CD14-positive monocyte (primary cell): ENCODE results near the gene FANCL. TPM values are rescaled to one million over a fixed set of nuclear protein-coding genes. Genes with fewer than 3 reads are reported as not detected.

Experiments used
- DNase-seq, 3 donors: peaks; one replicate each; pipeline ENCODE4 v3.0.0-alpha.2; 2011 to 2022
- H2AFZ ChIP-seq: 2 replicates; pipeline ENCODE4 v1.6.0; 2012; ENCODE audit warnings: mild to moderate bottlenecking, low read depth, low read length, inconsistent platforms; ENCODE audit not compliant: insufficient read depth, poor library complexity, severe bottlenecking
- H3K27ac ChIP-seq, 2 donors: 1 replicate in 1 of 2; 2 replicates in 1 of 2; pipeline ENCODE4 v1.5.1; 2012 to 2013; ENCODE audit warnings: low read length in 2 of 2, control low read depth in 1 of 2, inconsistent platforms in 1 of 2, low read depth in 1 of 2, mild to moderate bottlenecking in 1 of 2
- H3K27me3 ChIP-seq, 2 donors: one replicate each; pipeline versions ENCODE4 v1.6.0 to v1.6.1; 2011 to 2013; ENCODE audit warnings: low read length in 2 of 2; ENCODE audit not compliant: control insufficient read depth in 2 of 2, insufficient read depth in 2 of 2
- H3K36me3 ChIP-seq, 2 donors: replicated peaks in 1 of 2; 1 replicate in 1 of 2; 2 replicates in 1 of 2; pipeline versions ENCODE4 v1.5.1 to v1.6.1; 2012 to 2013; ENCODE audit warnings: low read length in 2 of 2, control low read depth in 1 of 2, inconsistent platforms in 1 of 2, mild to moderate bottlenecking in 1 of 2; ENCODE audit not compliant: insufficient read depth in 2 of 2, control insufficient read depth in 1 of 2
- H3K4me1 ChIP-seq, 2 donors: 1 replicate in 1 of 2; 2 replicates in 1 of 2; pipeline versions ENCODE4 v1.5.1 to v1.6.1; 2012 to 2013; ENCODE audit warnings: low read length in 2 of 2, control low read depth in 1 of 2, inconsistent platforms in 1 of 2, mild to moderate bottlenecking in 1 of 2, moderate library complexity in 1 of 2; ENCODE audit not compliant: insufficient read depth in 2 of 2, control insufficient read depth in 1 of 2
- H3K4me2 ChIP-seq: replicated peaks from 2 replicates; pipeline ENCODE3; 2012; ENCODE audit warnings: low read length, moderate library complexity, mild to moderate bottlenecking; ENCODE audit not compliant: poor library complexity, severe bottlenecking; ENCODE audit errors: extremely low read depth
- H3K4me3 ChIP-seq, 3 experiments: fragments of 200-600 bp in 1 of 3; sonication (generic) in 1 of 3; replicated peaks in 1 of 3; 1 replicate in 2 of 3; 2 replicates in 1 of 3; pipeline ENCODE4 v1.5.1; 2011 to 2013; ENCODE audit warnings: low read length in 3 of 3, mild to moderate bottlenecking in 3 of 3, control low read depth in 2 of 3, low read depth in 2 of 3, inconsistent platforms in 1 of 3, moderate library complexity in 1 of 3
- H3K79me2 ChIP-seq: 2 replicates; pipeline ENCODE4 v1.6.0; 2012; ENCODE audit warnings: mild to moderate bottlenecking, control low read depth, inconsistent platforms, low read length, moderate library complexity; ENCODE audit not compliant: insufficient read depth
- H3K9ac ChIP-seq: 2 replicates; pipeline ENCODE4 v1.6.0; 2017; ENCODE audit warnings: low read length, mild to moderate bottlenecking; ENCODE audit not compliant: insufficient read depth, poor library complexity, severe bottlenecking
- H3K9me3 ChIP-seq, 2 donors: replicated peaks in 1 of 2; 1 replicate in 1 of 2; 2 replicates in 1 of 2; pipeline versions ENCODE4 v1.5.1 to v1.6.1; 2012 to 2013; ENCODE audit warnings: low read length in 2 of 2, control low read depth in 1 of 2; ENCODE audit not compliant: control insufficient read depth in 1 of 2, insufficient read depth in 1 of 2
- H4K20me1 ChIP-seq: 2 replicates; pipeline ENCODE4 v1.6.0; 2012; ENCODE audit warnings: mild to moderate bottlenecking, low read length, control low read depth, moderate library complexity; ENCODE audit not compliant: insufficient read depth
- H3K27ac Mint-ChIP-seq, 7 donors: one replicate each; pipeline ENCODE4 v1.8.0; 2020; ENCODE audit warnings: mild to moderate bottlenecking in 7 of 7, mixed read lengths in 7 of 7, moderate library complexity in 6 of 7, inconsistent platforms in 2 of 7
- H3K27me3 Mint-ChIP-seq, 3 donors: one replicate each; pipeline ENCODE4 v1.8.0; 2021 to 2022; ENCODE audit warnings: low read depth in 3 of 3, mild to moderate bottlenecking in 3 of 3, mixed read lengths in 3 of 3, moderate library complexity in 3 of 3, inconsistent platforms in 1 of 3
- H3K36me3 Mint-ChIP-seq, 2 donors: one replicate each; pipeline ENCODE4 v1.8.0; 2020; ENCODE audit warnings: mixed read lengths in 2 of 2, inconsistent platforms in 1 of 2, mild to moderate bottlenecking in 1 of 2
- H3K4me1 Mint-ChIP-seq: one replicate; pipeline ENCODE4 v1.8.0; 2020; ENCODE audit warnings: mild to moderate bottlenecking, mixed read lengths
- H3K4me3 Mint-ChIP-seq, 2 donors: one replicate each; pipeline ENCODE4 v1.8.0; 2020; ENCODE audit warnings: mild to moderate bottlenecking in 2 of 2, mixed read lengths in 2 of 2, moderate library complexity in 1 of 2
- H3K9me3 Mint-ChIP-seq, 7 donors: one replicate each; pipeline ENCODE4 v1.8.0; 2020 to 2022; ENCODE audit warnings: mixed read lengths in 7 of 7, mild to moderate bottlenecking in 6 of 7, moderate library complexity in 6 of 7, inconsistent platforms in 2 of 7
- WGBS: methylation state at CpG from one replicate; pipeline ENCODE4 v1.1.5; 2013; ENCODE audit warnings: missing lambda C conversion rate; ENCODE audit not compliant: insufficient coverage; 5-methylcytosine and 5-hydroxymethylcytosine counted together
- intact Hi-C, 2 donors: fragments of 100-400 bp; cut with micrococcal nuclease; formaldehyde crosslinking; loops; one replicate each; pipeline versions ENCODE4 v1.15.0 to v1.15.1; 2023
- polyA plus RNA-seq, 3 donors: library from polyadenylated mRNA; depleted of rRNA in 1 of 3; unstranded in 2 of 3; stranded (reverse) in 1 of 3; fragments of 300-500 nt in 2 of 3; fragments of >200 nt in 1 of 3; fragmentation: Illumina TruSeq in 2 of 3; gene quantifications; 1 replicate in 2 of 3; 2 replicates in 1 of 3; pipeline ENCODE4 v1.2.3, GENCODE V29; 2012 to 2021
- TF ChIP-seq, protein P1 (sequence below): fragments of 200-600 bp; IDR thresholded peaks from one replicate; pipeline ENCODE4 v1.8.0; 2022; ENCODE audit warnings: antibody characterized with exemption, mild to moderate bottlenecking

FANCL gene
- polyA plus RNA-seq, 3 donors, result 2.2 to 2.6 (median 2.5) TPM

DNA sequence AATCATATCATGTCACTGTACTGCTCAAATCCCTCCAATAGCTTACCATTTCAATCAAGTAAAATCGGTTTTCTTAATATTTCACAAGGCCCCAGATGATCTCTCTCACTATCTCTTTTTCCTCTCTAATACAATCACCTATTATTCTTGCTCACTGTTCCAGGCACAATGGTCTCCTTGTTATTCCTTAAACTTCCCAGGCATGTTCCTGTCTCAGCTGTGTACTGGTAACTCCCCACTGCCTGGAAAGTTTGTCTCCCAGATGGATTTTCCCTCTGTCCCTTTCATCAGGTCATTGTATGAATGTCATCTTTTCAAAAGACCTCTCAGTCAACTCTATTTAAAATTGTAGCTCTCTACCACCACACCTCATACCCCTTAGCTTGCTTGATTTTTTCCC is 30.7 kb upstream of the FANCL start:
- no peak for DNase-seq
- Histone ChIP-seq H3K4me2 (no peak overlapping the region), H3K4me3 (no peak overlapping the region), H4K20me1 (no peaks in the 10 kb centered on the region), H2AFZ (no peak overlapping the region), H3K79me2 (no peaks in the 10 kb centered on the region), H3K36me3 (no peaks in the 10 kb centered on the region), H3K9me3 (no peaks in the 10 kb centered on the region), H3K27me3 (no peaks in the 10 kb centered on the region), H3K9ac (no peak overlapping the region), H3K4me1 (no peaks in the 10 kb centered on the region), H3K27ac (no peak overlapping the region)
- intact Hi-C loops, result no loop called here
- no peaks in the 10 kb centered on the region for H3K4me1 Mint-ChIP-seq
- TF ChIP-seq, protein P1, sequence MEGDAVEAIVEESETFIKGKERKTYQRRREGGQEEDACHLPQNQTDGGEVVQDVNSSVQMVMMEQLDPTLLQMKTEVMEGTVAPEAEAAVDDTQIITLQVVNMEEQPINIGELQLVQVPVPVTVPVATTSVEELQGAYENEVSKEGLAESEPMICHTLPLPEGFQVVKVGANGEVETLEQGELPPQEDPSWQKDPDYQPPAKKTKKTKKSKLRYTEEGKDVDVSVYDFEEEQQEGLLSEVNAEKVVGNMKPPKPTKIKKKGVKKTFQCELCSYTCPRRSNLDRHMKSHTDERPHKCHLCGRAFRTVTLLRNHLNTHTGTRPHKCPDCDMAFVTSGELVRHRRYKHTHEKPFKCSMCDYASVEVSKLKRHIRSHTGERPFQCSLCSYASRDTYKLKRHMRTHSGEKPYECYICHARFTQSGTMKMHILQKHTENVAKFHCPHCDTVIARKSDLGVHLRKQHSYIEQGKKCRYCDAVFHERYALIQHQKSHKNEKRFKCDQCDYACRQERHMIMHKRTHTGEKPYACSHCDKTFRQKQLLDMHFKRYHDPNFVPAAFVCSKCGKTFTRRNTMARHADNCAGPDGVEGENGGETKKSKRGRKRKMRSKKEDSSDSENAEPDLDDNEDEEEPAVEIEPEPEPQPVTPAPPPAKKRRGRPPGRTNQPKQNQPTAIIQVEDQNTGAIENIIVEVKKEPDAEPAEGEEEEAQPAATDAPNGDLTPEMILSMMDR, result no peak
- peaks cover 0 to 16% (median 6%) of the 10 kb centered on the region in 7 donors for H3K9me3 Mint-ChIP-seq
- H3K4me3 Mint-ChIP-seq, result no peak overlapping the region
- no peak overlapping the region for H3K27ac Mint-ChIP-seq
- no peaks in the 10 kb centered on the region for H3K36me3 Mint-ChIP-seq
- H3K27me3 Mint-ChIP-seq, result no peaks in the 10 kb centered on the region
- 88% methylated on average over 1 of the region's 1 CpG for WGBS

DNA sequence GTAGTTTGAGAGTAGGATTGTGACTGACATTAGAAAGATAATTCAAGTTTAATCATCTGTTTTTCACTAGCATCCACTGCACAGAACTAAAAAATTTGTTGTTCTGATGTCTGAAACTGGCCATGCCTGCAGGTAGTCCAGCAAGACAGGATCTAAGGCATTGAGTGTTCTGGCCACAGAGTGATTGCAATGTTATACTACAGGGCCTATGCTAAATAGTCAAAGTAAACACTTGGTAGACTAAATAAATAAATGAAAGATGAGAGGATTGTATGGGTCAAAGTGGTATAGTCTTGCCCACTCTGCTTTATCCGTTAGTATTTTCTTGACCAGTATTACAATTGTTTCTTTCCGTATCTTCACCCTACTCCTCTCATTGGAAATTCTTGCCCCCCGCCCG is 27.6 kb upstream of the FANCL start:
- H3K27me3 ChIP-seq, result no peaks in the 10 kb centered on the region
- H3K27ac ChIP-seq, result no peak overlapping the region
- no peaks in the 10 kb centered on the region for H3K9me3 ChIP-seq
- H3K27ac Mint-ChIP-seq, result no peak overlapping the region
- no peak overlapping the region for H3K9ac ChIP-seq
- TF ChIP-seq, protein P1, result no peak
- H2AFZ ChIP-seq, result no peak overlapping the region
- H3K4me3 Mint-ChIP-seq, result no peak overlapping the region
- H3K36me3 ChIP-seq, result no peaks in the 10 kb centered on the region
- no peaks in the 10 kb centered on the region for H3K79me2 ChIP-seq
- intact Hi-C loops, result no loop called here
- no peaks in the 10 kb centered on the region for H4K20me1 ChIP-seq
- H3K27me3 Mint-ChIP-seq, result no peaks in the 10 kb centered on the region
- DNase-seq, result no peak
- H3K36me3 Mint-ChIP-seq, result no peaks in the 10 kb centered on the region
- 80% methylated on average over 1 of the region's 4 CpGs for WGBS
- H3K4me1 Mint-ChIP-seq, result no peaks in the 10 kb centered on the region
- H3K4me2 ChIP-seq, result no peak overlapping the region
- H3K4me3 ChIP-seq, result no peak overlapping the region
- H3K9me3 Mint-ChIP-seq, result peaks cover 0 to 3% (median 0%) of the 10 kb centered on the region in 7 donors
- no peaks in the 10 kb centered on the region for H3K4me1 ChIP-seq
